MV-4-11 (cell line): Measurements from ENCODE around the gene PHOSPHO2.

Experiments
- DNase-seq: peaks from one replicate; lab custom pipeline; 2025; lab: John Stamatoyannopoulos, UW

PHOSPHO2 gene

GRCh38 chr2:169716938-169717690 lies 22.8 kb downstream of the PHOSPHO2 start:
- DNase-seq, result no peak

- no peak for DNase-seq
Observed at GRCh38 chr2:169717691-169718063, 23.4 kb downstream of the PHOSPHO2 start.

GRCh38 chr2:169718930-169719504 lies 24.7 kb downstream of the PHOSPHO2 start:
- no peak for DNase-seq

- DNase-seq, result no peak
Observed at GRCh38 chr2:169721016-169721415, 26.7 kb downstream of the PHOSPHO2 start.

- no peak for DNase-seq
Observed at GRCh38 chr2:169727065-169727464, 32.8 kb downstream of the PHOSPHO2 start.

- DNase-seq, result no peak
Observed at GRCh38 chr2:169729274-169729605, 35.0 kb downstream of the PHOSPHO2 start.

- DNase-seq, result no peak
Observed at GRCh38 chr2:169732075-169732474, 37.8 kb downstream of the PHOSPHO2 start.

- peak; percentile 58 for DNase-seq
Observed at GRCh38 chr2:169732583-169733358, 38.5 kb downstream of the PHOSPHO2 start.

- no peak for DNase-seq
Observed at GRCh38 chr2:169734169-169734847, 40.0 kb downstream of the PHOSPHO2 start.

- no peak for DNase-seq
Observed at GRCh38 chr2:169735623-169736022, 41.4 kb downstream of the PHOSPHO2 start.

- no peak for DNase-seq
Observed at GRCh38 chr2:169736902-169737301, 42.6 kb downstream of the PHOSPHO2 start.

- no peak for DNase-seq
Observed at GRCh38 chr2:169738566-169739229, 44.4 kb downstream of the PHOSPHO2 start.

GRCh38 chr2:169739351-169739750 lies 45.1 kb downstream of the PHOSPHO2 start:
- DNase-seq, result no peak

- DNase-seq, result no peak
Observed at GRCh38 chr2:169743549-169743948, 49.3 kb downstream of the PHOSPHO2 start.

GRCh38 chr2:169746240-169746639 lies 52.0 kb downstream of the PHOSPHO2 start:
- no peak for DNase-seq

- no peak for DNase-seq
Observed at GRCh38 chr2:169748319-169748718, 54.0 kb downstream of the PHOSPHO2 start.
